ENCODE results near the gene ST3GAL3.
"Not testable (repeated sequence)": the region's sequence is repeated elsewhere in the genome, so short reads cannot be mapped to it uniquely, and the experiment has no call there.

The ST3GAL3 gene

GRCh38 chr1:43763497-43763973, 56.2 kb downstream of the ST3GAL3 start:
- DNase-seq = peak; percentile 68

- no peak for DNase-seq
Measured at GRCh38 chr1:43764581-43764980, 57.2 kb downstream of the ST3GAL3 start.

- peak; percentile 72 for DNase-seq
Measured at GRCh38 chr1:43766086-43766784, 58.9 kb downstream of the ST3GAL3 start.

GRCh38 chr1:43766818-43767525, 59.6 kb downstream of the ST3GAL3 start:
- peak; percentile 34 for DNase-seq

GRCh38 chr1:43768168-43768567, 60.8 kb downstream of the ST3GAL3 start:
- no peak for DNase-seq

GRCh38 chr1:43769350-43769908, 62.1 kb downstream of the ST3GAL3 start:
- no peak for DNase-seq

- no peak for DNase-seq
Measured at GRCh38 chr1:43770111-43770510, 62.8 kb downstream of the ST3GAL3 start.

GRCh38 chr1:43772978-43773377, 65.6 kb downstream of the ST3GAL3 start:
- DNase-seq = no peak

GRCh38 chr1:43773821-43774220, 66.5 kb downstream of the ST3GAL3 start:
- no peak for DNase-seq

- no peak for DNase-seq
Measured at GRCh38 chr1:43774359-43774758, 67.0 kb downstream of the ST3GAL3 start.

- DNase-seq = no peak
Measured at GRCh38 chr1:43776043-43776761, 68.9 kb downstream of the ST3GAL3 start.

- not testable (repeated sequence) for DNase-seq
Measured at GRCh38 chr1:43777916-43778315, 70.6 kb downstream of the ST3GAL3 start.

- no peak for DNase-seq
Measured at GRCh38 chr1:43779266-43779665, 71.9 kb downstream of the ST3GAL3 start.

GRCh38 chr1:43779805-43780403, 72.6 kb downstream of the ST3GAL3 start:
- DNase-seq = no peak

- no peak for DNase-seq
Measured at GRCh38 chr1:43781574-43781973, 74.2 kb downstream of the ST3GAL3 start.

- DNase-seq = no peak
Measured at GRCh38 chr1:43783096-43783670, 75.8 kb downstream of the ST3GAL3 start.

- DNase-seq = no peak
Measured at GRCh38 chr1:43783671-43784205, 76.4 kb downstream of the ST3GAL3 start.

GRCh38 chr1:43786201-43786958, 79.0 kb downstream of the ST3GAL3 start:
- DNase-seq = no peak

GRCh38 chr1:43786960-43787359, 79.6 kb downstream of the ST3GAL3 start:
- no peak for DNase-seq

GRCh38 chr1:43789604-43790550, 82.5 kb downstream of the ST3GAL3 start:
- DNase-seq = no peak

All from DMS79 (cell line).